Measurements from ENCODE around the gene UTP18.

DNA sequence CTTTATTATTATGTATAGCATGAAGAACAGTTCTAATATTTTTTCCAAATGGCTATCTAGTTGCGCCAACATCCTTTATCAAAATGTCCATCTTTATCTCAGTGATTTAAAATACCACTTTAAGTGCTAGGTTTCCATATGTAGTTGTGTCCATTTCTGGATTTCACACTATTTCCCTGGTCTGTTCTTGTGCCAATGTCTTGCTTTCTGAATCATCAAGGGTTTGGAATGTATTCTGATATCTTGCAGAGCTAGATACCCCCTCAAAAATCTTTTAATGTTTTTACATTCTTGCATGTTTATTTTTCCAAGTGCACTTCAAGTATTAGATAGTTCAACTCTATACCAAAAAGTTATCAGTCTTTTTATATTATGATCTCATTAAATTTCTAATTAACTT lies 14.8 kb upstream of the UTP18 start:
- TF ChIP-seq, protein P1, sequence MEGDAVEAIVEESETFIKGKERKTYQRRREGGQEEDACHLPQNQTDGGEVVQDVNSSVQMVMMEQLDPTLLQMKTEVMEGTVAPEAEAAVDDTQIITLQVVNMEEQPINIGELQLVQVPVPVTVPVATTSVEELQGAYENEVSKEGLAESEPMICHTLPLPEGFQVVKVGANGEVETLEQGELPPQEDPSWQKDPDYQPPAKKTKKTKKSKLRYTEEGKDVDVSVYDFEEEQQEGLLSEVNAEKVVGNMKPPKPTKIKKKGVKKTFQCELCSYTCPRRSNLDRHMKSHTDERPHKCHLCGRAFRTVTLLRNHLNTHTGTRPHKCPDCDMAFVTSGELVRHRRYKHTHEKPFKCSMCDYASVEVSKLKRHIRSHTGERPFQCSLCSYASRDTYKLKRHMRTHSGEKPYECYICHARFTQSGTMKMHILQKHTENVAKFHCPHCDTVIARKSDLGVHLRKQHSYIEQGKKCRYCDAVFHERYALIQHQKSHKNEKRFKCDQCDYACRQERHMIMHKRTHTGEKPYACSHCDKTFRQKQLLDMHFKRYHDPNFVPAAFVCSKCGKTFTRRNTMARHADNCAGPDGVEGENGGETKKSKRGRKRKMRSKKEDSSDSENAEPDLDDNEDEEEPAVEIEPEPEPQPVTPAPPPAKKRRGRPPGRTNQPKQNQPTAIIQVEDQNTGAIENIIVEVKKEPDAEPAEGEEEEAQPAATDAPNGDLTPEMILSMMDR (IDR thresholded peaks at IDR 0.05), result no peak
- TF ChIP-seq EP300 (IDR thresholded peaks at IDR 0.05) (no peak), POLR2A (IDR thresholded peaks at IDR 0.05) (no peak), POLR2AphosphoS5 (IDR thresholded peaks at IDR 0.05) (no peak)

Data from sigmoid colon (tissue), 4 donors.